Endodermal cell (in vitro differentiated cells): ENCODE measurements around the gene COL23A1. TPM values are rescaled to one million over a fixed set of nuclear protein-coding genes. Genes with fewer than 3 reads are reported as not detected.
"Not testable (repeated sequence)": the region's sequence is repeated elsewhere in the genome, so short reads cannot be mapped to it uniquely, and the experiment has no call there.

Source experiments
- DNase-seq: peaks from one replicate; pipeline ENCODE4 v3.0.0-alpha.2; 2017
- H3K27ac ChIP-seq: 2 replicates; pipeline ENCODE4 v1.5.1; 2013; ENCODE audit warnings: mild to moderate bottlenecking, low read depth, low read length, moderate library complexity
- H3K27me3 ChIP-seq: 2 replicates; pipeline ENCODE4 v1.6.1; 2013; ENCODE audit warnings: mild to moderate bottlenecking, low read length, moderate library complexity; ENCODE audit not compliant: insufficient read depth, control insufficient read depth, poor library complexity, severe bottlenecking
- H3K36me3 ChIP-seq: 2 replicates; pipeline ENCODE4 v1.7.0; 2013; ENCODE audit warnings: mild to moderate bottlenecking, low read length, moderate library complexity; ENCODE audit not compliant: control insufficient read depth, insufficient read depth
- H3K4me1 ChIP-seq: one replicate; pipeline ENCODE4 v1.7.0; 2013; ENCODE audit warnings: low read length; ENCODE audit not compliant: control insufficient read depth, insufficient read depth
- H3K4me3 ChIP-seq: 2 replicates; pipeline ENCODE4 v1.5.1; 2013; ENCODE audit warnings: mild to moderate bottlenecking, low read length, moderate library complexity
- H3K9ac ChIP-seq: 2 replicates; pipeline ENCODE4 v1.6.1; 2013; ENCODE audit warnings: mild to moderate bottlenecking, low read length, moderate library complexity; ENCODE audit not compliant: poor library complexity, severe bottlenecking; ENCODE audit errors: extremely low read depth
- H3K9me3 ChIP-seq: 2 replicates; pipeline ENCODE4 v1.6.1; 2013; ENCODE audit warnings: mild to moderate bottlenecking, low read length, moderate library complexity; ENCODE audit not compliant: control insufficient read depth
- H3K27ac Mint-ChIP-seq: 2 replicates; pipeline ENCODE4 v1.8.0; 2020; ENCODE audit warnings: mixed read lengths
- H3K27me3 Mint-ChIP-seq: 2 replicates; pipeline ENCODE4 v1.8.0; 2021; ENCODE audit warnings: mild to moderate bottlenecking, mixed read lengths; ENCODE audit not compliant: insufficient read depth
- H3K36me3 Mint-ChIP-seq: 2 replicates; pipeline ENCODE4 v1.8.0; 2020; ENCODE audit warnings: low read depth, mixed read lengths
- H3K4me1 Mint-ChIP-seq: 2 replicates; pipeline ENCODE4 v1.8.0; 2020; ENCODE audit warnings: mixed read lengths
- H3K4me3 Mint-ChIP-seq: 2 replicates; pipeline ENCODE4 v1.8.0; 2020; ENCODE audit warnings: mild to moderate bottlenecking, moderate library complexity, mixed read lengths
- H3K9me3 Mint-ChIP-seq: 2 replicates; pipeline ENCODE4 v1.8.0; 2020; ENCODE audit warnings: mild to moderate bottlenecking, mixed read lengths
- WGBS, 2 experiments: methylation state at CpG; one replicate each; pipeline versions ENCODE4 v1.1.5 to v1.1.7; 2013; ENCODE audit warnings: missing lambda C conversion rate in 2 of 2, mixed read lengths in 1 of 2; ENCODE audit not compliant: insufficient coverage in 1 of 2, insufficient read length in 1 of 2; 5-methylcytosine and 5-hydroxymethylcytosine counted together
- total RNA-seq, 2 donors: library from RNA; stranded (reverse); fragmentation: NEBNext Ultra II Directional in 1 of 2; extraction: Animal tissue kit (Norgen Biotek cat#: 25700) in 1 of 2; gene quantifications; 2 replicates in 1 of 2; 3 replicates in 1 of 2; pipeline ENCODE4 v1.2.1, GENCODE V29; 2021
- TF ChIP-seq, protein P1 (sequence below): fragments of 200-600 bp; sonication (generic); conservative IDR thresholded peaks from 2 replicates; pipeline ENCODE4 v1.5.0; 2021; ENCODE audit warnings: antibody characterized with exemption, mild to moderate bottlenecking

The COL23A1 gene
- total RNA-seq, 2 donors from 2014 or later, result 50.2 to 71.3 TPM

DNA sequence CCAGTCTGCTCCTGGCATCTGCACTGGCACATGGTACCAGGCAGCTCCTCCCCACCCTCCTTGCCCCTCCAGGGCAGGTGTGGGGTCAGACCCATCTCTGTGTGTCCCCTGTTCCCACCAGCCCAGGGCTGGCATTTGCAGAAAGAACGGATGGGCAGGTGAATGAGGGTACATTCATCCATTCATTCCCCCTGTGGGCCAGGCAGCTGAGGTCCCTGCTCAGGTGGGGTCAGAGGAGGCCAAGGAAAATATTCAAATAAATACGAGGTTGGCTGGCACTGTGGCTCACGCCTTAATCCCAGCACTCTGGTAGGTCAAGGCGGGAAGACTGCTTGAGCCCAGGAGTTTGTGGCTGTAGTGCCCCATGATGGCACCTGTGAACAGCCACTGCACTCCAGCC is 332.5 kb downstream of the COL23A1 start:
- no peak for DNase-seq
- H3K9me3 ChIP-seq, result no peaks in the 10 kb centered on the region
- Mint-ChIP-seq H3K4me3 (no peak overlapping the region), H3K9me3 (no peaks in the 10 kb centered on the region), H3K27me3 (peaks cover 3% of the 10 kb centered on the region), H3K4me1 (peaks cover 4% of the 10 kb centered on the region), H3K36me3 (peaks cover 20% of the 10 kb centered on the region), H3K27ac (no peak overlapping the region)
- H3K27me3 ChIP-seq, result no peaks in the 10 kb centered on the region
- TF ChIP-seq, protein P1, sequence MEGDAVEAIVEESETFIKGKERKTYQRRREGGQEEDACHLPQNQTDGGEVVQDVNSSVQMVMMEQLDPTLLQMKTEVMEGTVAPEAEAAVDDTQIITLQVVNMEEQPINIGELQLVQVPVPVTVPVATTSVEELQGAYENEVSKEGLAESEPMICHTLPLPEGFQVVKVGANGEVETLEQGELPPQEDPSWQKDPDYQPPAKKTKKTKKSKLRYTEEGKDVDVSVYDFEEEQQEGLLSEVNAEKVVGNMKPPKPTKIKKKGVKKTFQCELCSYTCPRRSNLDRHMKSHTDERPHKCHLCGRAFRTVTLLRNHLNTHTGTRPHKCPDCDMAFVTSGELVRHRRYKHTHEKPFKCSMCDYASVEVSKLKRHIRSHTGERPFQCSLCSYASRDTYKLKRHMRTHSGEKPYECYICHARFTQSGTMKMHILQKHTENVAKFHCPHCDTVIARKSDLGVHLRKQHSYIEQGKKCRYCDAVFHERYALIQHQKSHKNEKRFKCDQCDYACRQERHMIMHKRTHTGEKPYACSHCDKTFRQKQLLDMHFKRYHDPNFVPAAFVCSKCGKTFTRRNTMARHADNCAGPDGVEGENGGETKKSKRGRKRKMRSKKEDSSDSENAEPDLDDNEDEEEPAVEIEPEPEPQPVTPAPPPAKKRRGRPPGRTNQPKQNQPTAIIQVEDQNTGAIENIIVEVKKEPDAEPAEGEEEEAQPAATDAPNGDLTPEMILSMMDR, result no peak
- H3K4me1 ChIP-seq, result no peaks in the 10 kb centered on the region
- no peak overlapping the region for H3K9ac ChIP-seq
- no peaks in the 10 kb centered on the region for H3K36me3 ChIP-seq
- no peak overlapping the region for H3K27ac ChIP-seq
- H3K4me3 ChIP-seq, result no peak overlapping the region
- WGBS, 2 experiments, result 95 to 100% methylated on average over 4 of the region's 4 CpGs

DNA sequence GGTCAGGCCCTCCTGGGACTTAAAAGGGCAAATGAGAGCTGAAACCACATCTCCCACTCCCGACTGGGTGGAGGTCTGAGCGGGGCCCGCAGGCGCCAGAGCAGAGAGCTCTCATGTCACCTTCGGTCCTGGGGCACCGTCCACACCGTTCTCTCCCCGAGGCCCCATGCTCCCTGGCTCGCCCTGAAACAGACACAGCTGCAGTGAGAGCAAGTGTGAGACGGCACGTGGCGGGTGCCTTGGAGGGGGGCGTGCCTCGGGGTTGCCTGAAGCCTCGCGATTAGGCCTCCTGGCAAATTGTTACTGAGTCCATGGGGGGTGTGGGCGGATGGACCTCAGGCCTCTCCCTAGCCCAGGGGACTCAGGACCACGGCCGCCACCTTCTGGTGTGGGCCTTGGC is 333.4 kb downstream of the COL23A1 start:
- WGBS, 2 experiments, result 89% methylated on average over 15 to 19 of the region's 19 CpGs
- Histone ChIP-seq H3K27ac (no peak overlapping the region), H3K4me1 (no peaks in the 10 kb centered on the region), H3K9me3 (no peaks in the 10 kb centered on the region), H3K36me3 (no peaks in the 10 kb centered on the region), H3K9ac (no peak overlapping the region), H3K4me3 (no peak overlapping the region), H3K27me3 (no peaks in the 10 kb centered on the region)
- TF ChIP-seq, protein P1, result no peak
- no peak for DNase-seq
- Mint-ChIP-seq H3K4me3 (no peak overlapping the region), H3K9me3 (no peaks in the 10 kb centered on the region), H3K36me3 (peaks cover 13% of the 10 kb centered on the region), H3K27me3 (peaks cover 3% of the 10 kb centered on the region), H3K27ac (no peak overlapping the region), H3K4me1 (no peaks in the 10 kb centered on the region)

DNA sequence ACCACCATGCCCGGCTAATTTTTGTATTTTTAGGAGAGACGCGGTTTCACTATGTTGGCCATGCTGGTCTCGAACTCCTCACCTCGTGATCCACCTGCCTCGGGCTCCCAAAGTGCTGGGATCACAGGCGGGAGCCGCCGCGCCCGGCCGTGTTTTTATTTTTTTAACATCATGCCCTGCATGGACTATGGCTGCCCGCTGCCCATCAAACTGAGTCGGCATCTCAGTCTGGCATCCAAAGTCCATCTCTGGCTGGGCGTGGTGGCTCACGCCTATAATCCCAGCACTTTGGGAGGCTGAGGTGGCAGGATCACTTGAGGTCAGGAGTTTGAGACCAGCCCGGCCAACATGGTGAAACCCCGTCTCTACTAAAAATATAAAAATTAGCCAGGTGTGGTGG is 336.6 kb downstream of the COL23A1 start:
- not testable (repeated sequence) for H3K9me3 Mint-ChIP-seq, H3K4me3 Mint-ChIP-seq, H3K27ac ChIP-seq, H3K27me3 Mint-ChIP-seq, H3K4me1 ChIP-seq, H3K36me3 ChIP-seq, H3K27me3 ChIP-seq, H3K9ac ChIP-seq, H3K36me3 Mint-ChIP-seq, H3K4me1 Mint-ChIP-seq, H3K9me3 ChIP-seq, DNase-seq, H3K4me3 ChIP-seq, H3K27ac Mint-ChIP-seq
- WGBS, 2 experiments, result 88% methylated on average over 17 to 18 of the region's 18 CpGs

DNA sequence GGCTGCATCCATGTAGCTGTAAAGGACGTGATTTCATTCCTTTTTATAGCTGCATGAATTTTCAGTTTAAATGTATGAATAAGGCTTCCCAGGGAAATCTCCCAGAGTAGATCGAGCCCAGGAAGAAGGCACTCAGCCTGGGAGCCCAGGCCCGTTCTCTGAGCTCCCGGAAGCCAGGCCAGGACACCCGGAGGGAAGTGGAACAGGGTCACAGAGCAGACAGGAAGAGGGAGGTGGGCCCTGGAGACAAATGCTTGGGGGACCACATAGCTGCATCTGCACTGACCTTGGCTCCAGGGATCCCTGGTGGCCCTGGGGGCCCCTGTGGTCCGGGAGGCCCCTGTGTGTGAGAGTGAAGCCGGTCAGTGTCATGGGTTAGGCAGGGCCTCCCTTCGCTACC is 337.9 kb downstream of the COL23A1 start:
- Histone ChIP-seq H3K27ac (no peak overlapping the region), H3K9me3 (no peaks in the 10 kb centered on the region), H3K27me3 (no peaks in the 10 kb centered on the region), H3K4me3 (no peak overlapping the region), H3K9ac (no peak overlapping the region), H3K36me3 (no peaks in the 10 kb centered on the region), H3K4me1 (no peaks in the 10 kb centered on the region)
- no peaks in the 10 kb centered on the region for H3K9me3 Mint-ChIP-seq
- H3K27ac Mint-ChIP-seq, result no peak overlapping the region
- no peak for DNase-seq
- peaks cover 2% of the 10 kb centered on the region for H3K4me1 Mint-ChIP-seq
- H3K36me3 Mint-ChIP-seq, result peaks cover 6% of the 10 kb centered on the region
- peaks cover 2% of the 10 kb centered on the region for H3K27me3 Mint-ChIP-seq
- H3K4me3 Mint-ChIP-seq, result no peak overlapping the region
- TF ChIP-seq, protein P1, result no peak
- WGBS, 2 experiments, result 80 to 98% methylated on average over 5 to 8 of the region's 8 CpGs
